Muscle of back (tissue), 11 donors: ENCODE measurements around the gene ATPAF2. TPM values are rescaled to one million over a fixed set of nuclear protein-coding genes. Genes with fewer than 3 reads are reported as not detected.

ENCODE experiments used
- DNase-seq, 3 donors: peaks; one replicate each; pipeline versions ENCODE4 v3.0.0 to v3.0.0-alpha.2; 2013
- polyA plus RNA-seq, 10 donors: library from polyadenylated mRNA; unstranded; fragments of 120-200 nt; gene quantifications; one replicate each; pipeline ENCODE4 v1.2.1, GENCODE V29; 2013; ENCODE audit not compliant: insufficient read length in 10 of 10

The ATPAF2 gene
- polyA plus RNA-seq, 10 donors, result 13.5 to 19.9 (median 14.5) TPM

GRCh38 chr17:18040261-18040858 lies 1.4 kb upstream of the ATPAF2 start:
- DNase-seq, result no peak

- DNase-seq, result no peak
Observed at GRCh38 chr17:18039535-18040260, 730 bp upstream of the ATPAF2 start.

GRCh38 chr17:18038149-18038850 lies 668 bp downstream of the ATPAF2 start:
- no peak for DNase-seq

- no peak for DNase-seq
Observed at GRCh38 chr17:18037486-18037885, 1.5 kb downstream of the ATPAF2 start.

GRCh38 chr17:18035704-18036103 lies 3.3 kb downstream of the ATPAF2 start:
- DNase-seq, result no peak

GRCh38 chr17:18033442-18034099 lies 5.4 kb downstream of the ATPAF2 start:
- peak; percentile 79 to 89 (median 82) for DNase-seq

GRCh38 chr17:18031955-18032354 lies 7.0 kb downstream of the ATPAF2 start:
- peak in 1 of 3 donors; percentile 51 for DNase-seq

- DNase-seq, result no peak
Observed at GRCh38 chr17:18028952-18029540, 9.9 kb downstream of the ATPAF2 start.

GRCh38 chr17:18028114-18028951 lies 10.6 kb downstream of the ATPAF2 start:
- DNase-seq, result no peak

- no peak for DNase-seq
Observed at GRCh38 chr17:18027280-18027679, 11.7 kb downstream of the ATPAF2 start.

- DNase-seq, result peak in 1 of 3 donors; percentile 52
Observed at GRCh38 chr17:18025945-18026776, 12.8 kb downstream of the ATPAF2 start.

- no peak for DNase-seq
Observed at GRCh38 chr17:18025241-18025944, 13.6 kb downstream of the ATPAF2 start.

- no peak for DNase-seq
Observed at GRCh38 chr17:18021372-18021771, 17.6 kb downstream of the ATPAF2 start.

GRCh38 chr17:18020971-18021370 lies 18.0 kb downstream of the ATPAF2 start:
- DNase-seq, result no peak

GRCh38 chr17:18019838-18020154 lies 19.2 kb downstream of the ATPAF2 start:
- DNase-seq, result no peak

- DNase-seq, result no peak
Observed at GRCh38 chr17:18018411-18018921, 20.5 kb downstream of the ATPAF2 start.

GRCh38 chr17:18017958-18018357 lies 21.0 kb downstream of the ATPAF2 start:
- DNase-seq, result no peak

- DNase-seq, result no peak
Observed at GRCh38 chr17:18016426-18016825, 22.5 kb downstream of the ATPAF2 start.

GRCh38 chr17:18015593-18015992 lies 23.4 kb downstream of the ATPAF2 start:
- no peak for DNase-seq
